GM04504 (cell line): Measurements from ENCODE around the gene ANKRD40.
"Not testable (repeated sequence)": the region's sequence is repeated elsewhere in the genome, so short reads cannot be mapped to it uniquely, and the experiment has no call there.

ENCODE experiments used
- DNase-seq: peaks from one replicate; pipeline ENCODE4 v3.0.0-alpha.2; 2012; ENCODE audit warnings: low read depth

ANKRD40 gene

DNA sequence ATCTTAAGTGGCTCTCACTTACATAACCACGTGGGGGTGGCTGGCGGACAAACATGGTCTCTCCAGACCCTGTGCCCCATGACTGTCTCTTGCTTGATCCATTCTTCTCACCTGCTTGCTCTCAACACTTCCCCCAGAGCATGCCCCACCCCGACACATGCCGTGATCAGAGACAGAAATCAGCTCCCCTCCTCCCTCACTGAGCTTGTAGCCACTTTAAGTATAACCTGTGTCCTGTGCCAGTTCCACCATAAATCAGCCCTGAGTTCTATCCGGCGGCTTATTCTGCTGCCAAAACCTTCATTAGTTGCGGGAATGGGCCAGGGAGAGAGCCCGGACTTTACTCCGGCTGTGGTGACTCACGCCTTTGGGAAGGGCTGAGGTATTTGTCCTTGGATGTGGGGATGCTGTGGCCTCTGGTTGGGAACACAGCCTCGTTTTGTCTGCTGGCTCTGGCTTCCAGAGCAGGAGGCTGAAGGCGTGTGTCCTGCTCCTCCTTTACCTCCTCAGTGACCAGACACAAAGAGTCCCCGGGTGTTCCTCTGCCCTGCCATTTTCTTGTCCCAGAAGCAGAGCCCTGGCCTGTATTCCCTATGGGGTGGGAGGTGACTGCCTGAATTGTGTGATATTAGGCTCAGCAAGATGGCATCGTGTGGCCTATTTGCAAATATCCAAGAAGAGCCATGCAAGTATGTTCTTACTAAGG is 21.1 kb downstream of the ANKRD40 start:
- DNase-seq, result peak; percentile 90

DNA sequence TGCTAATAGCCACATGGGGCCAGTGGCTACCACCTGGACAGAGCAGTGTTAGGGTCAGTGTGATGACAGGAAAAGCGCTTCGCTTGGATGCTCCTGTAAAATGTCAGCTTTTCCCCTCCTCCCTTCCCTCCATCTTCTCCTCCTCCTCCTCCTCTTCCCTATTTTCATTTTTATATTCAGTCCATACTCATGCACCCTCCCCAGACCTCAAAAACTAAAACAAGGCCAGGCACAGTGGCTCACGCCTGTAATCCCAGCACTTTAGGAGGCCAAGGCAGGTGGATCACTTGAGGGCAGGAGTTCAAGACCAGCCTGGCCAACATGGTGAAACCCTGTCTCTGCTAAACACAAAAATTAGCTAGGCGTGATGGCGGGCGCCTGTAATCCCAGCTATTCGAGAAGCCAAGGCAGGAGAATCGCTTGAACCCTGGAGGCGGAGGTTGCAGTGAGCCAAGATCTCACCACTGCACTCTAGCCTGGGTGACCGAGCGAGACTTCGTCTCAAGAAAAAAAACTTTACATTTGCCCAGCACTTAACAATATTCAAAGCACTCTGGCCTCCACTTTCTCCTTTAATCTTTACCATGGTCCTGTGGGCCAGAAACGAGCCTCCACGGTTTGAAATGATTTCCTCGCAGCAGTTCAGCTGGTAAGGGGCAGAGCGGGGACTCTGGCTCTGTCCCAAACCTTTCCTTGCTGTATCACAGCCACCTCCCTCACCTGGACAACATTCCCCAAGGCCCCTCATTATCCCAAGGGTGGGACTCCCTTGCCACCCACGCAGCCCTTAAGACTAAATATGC is 21.8 kb downstream of the ANKRD40 start:
- no peak for DNase-seq

DNA sequence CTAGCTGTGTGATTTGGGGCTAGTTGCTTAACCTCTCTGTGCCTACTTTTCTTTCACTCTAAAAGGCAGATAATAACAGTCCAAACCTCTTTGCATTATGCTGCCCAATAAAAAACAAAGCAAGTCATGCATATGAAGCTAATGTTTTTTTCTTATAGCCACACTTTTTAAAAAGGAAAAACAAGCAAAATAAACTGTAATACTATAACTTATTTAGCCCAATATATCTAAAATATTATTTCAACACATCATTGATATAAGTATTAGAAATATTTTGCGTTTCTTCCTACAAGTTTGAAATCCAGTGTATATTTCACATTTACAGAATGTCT is 22.4 kb downstream of the ANKRD40 start:
- no peak for DNase-seq

DNA sequence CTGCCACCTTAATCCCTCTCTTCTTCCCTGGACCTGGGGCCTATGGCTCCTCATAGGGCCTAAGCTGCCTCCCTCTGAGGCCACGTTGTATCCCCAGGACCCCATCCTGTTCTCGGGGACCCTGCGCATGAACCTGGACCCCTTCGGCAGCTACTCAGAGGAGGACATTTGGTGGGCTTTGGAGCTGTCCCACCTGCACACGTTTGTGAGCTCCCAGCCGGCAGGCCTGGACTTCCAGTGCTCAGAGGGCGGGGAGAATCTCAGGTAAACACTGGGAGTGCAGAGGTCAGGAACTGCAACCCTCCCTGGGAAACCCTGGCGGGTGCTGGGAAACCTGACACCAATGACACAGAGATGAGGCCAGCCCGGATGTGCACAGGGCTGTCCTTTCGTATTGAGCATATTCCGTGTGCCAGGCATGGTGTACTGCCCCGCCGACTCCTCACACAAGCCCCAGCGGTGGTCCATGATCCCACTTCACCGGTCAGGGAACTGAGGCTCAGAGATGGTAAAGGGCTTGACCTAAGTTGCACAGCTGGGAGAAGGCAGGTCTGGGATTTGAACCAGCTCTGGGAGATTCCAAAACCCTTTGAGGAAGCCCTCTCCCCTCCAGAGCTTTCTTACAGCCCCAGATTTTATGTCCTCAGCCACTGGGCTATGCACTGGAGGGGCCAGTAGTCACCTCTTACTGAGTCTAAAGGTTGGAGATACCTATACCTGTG is 22.9 kb downstream of the ANKRD40 start:
- DNase-seq, result no peak

DNA sequence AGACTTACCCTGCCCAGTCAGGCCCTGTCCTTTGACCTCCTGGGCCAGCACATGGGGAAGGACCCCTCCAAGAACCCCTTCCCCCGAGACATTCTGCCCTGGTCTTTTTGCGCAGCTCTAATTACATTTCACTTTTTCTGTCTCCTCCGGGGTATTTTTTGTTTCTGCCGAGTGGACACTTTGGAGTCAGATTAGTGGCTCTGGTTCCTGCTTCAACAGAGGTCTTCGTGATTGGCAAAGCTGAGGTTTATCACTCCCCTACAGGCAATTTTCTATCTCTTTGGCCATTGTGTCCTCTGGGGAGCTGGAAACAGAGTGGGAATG is 23.5 kb downstream of the ANKRD40 start:
- no peak for DNase-seq

DNA sequence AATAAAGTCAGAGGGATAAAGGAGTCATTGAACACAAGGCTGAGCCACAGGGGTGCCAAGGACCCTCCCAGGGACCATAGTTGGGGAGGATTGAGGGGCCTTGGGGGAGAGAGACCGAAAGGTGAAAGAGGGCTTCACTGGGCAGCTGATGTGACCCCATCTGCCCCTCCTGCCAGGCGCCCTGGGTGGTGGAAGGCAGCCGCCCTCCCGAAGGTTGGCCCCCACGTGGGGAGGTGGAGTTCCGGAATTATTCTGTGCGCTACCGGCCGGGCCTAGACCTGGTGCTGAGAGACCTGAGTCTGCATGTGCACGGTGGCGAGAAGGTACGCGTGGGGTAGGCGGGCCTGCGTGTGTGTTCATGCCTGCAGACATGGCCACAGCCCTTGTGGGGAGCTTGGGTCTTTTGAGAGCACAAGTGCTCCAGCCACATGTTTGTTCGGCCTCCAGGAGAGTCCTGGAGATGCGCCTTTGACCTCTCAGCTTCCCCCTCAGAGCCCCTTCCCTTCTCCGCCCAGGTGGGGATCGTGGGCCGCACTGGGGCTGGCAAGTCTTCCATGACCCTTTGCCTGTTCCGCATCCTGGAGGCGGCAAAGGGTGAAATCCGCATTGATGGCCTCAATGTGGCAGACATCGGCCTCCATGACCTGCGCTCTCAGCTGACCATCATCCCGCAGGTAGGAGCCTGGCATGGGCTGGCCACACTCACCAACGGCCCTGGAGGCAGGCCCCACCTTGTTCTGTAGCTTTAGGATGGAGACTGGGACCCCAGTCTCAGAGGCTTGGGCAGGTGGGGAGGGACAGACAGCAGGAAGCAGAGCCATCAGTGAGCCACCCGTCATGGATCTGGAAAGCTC is 24.1 kb downstream of the ANKRD40 start:
- no peak for DNase-seq

DNA sequence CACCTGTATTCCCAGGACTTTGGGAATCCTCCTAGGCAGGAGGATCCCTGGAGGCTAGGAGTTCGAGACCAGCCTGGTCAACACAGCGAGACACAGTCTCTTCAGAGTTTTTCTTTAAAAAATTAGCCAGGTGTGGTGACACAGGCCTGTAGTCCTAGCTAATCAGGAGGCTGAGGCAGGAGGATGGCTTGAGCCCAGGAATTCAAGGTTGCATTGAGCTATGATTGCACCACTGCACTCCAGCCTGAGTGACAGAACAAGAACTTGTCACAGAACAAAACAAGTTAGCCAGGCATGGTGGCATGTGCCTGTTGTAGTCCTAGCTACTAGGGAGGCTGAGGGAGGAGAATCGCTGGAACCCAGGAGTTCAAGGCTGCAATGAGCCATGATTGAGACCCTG is 24.8 kb downstream of the ANKRD40 start:
- DNase-seq, result no peak

DNA sequence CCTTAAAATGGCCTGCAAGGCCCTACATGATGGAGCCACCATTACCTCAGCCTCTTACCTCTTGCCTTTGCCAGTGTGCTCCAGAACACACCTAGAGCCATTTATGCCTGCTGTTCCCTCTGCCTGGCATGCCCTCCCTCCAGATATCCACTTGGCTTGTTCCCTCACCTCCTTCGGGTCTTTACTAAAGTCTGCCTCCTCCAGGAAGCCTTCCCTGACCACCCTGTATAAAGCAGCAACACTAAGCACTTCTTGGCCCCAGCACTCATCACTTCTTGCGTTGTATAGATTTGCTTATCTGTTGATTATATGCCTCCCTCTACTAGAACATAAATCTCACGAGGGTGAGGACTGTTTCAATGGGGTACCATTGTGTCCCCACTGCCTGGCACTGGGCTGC is 25.3 kb downstream of the ANKRD40 start:
- DNase-seq, result no peak

DNA sequence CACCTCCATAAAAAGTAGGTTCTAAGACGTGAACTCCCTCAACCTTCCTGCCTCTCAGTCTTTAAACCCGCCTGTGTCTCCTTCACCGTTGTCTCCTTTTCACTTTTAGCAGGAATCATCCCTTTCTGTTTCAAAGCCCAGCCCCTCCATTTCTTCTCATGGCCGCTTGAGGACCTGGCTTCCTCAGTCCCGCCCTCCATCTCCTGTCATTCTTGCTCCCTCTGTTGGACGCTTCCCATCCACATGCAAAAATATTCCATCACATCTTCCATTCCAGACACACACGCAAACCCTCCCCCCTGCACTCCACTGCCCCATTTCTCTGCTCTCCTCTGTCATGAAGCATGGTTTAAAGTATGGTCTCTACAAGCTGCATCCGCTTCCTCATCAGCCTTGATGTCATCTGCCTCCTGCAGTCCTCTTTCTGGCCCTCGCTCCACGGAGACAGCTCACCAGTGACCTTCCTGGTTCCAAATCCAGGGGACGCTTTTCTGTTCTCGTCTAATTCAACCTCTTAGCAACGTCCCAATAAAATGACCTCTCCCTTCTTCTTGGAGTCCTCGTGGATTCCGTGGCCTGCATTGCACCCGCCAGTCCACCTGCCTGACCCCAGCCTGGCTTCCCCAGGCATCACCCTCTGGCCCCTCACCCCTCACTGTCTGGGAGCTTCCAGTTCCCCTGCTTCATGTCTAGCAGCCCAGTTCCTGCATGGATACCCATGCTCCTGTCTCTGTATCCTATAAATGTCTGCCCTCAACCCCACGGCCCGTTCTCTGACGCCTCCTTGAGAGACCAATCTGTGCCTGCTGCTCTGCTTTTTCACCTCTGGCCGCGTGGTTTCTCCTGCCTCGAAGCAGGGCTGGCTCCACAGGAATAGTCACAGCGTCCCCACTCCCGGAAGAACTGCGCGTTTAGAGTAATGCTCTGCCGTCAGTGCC is 26.2 kb downstream of the ANKRD40 start:
- peak; percentile 71 for DNase-seq

DNA sequence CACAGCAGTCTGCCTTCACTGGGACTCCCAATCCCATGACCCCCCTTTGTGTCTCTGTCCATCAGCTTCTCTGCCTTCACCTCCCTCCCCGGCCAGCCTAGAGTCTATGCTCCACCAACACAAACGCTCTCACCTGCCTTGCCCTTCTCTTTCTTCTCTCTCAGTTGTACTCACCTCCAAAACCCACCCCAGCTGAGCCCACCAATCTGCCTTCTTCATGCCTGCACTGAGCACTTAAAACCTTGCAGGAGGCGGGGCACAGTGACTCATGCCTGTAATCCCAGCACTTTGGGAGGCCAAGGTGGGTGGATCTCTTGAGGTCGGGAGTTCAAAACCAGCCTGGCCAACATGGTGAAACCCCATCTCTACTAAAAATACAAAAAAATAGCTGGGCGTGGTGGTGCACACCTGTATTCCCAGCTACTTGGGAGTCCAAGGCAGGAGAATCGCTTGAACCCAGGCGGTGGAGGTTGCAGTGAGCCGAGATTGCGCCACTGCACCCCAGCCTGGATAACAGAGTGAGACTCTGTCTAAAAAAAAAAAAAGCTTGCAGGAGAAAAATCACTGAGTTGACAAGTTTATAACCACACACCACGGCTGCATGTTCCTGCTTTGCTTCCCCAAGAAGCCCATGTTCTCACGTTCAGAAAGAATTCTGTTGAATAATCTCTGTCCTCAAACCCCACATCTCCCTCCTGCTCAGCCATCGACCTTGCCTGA is 27.0 kb downstream of the ANKRD40 start:
- DNase-seq, result not testable (repeated sequence)

DNA sequence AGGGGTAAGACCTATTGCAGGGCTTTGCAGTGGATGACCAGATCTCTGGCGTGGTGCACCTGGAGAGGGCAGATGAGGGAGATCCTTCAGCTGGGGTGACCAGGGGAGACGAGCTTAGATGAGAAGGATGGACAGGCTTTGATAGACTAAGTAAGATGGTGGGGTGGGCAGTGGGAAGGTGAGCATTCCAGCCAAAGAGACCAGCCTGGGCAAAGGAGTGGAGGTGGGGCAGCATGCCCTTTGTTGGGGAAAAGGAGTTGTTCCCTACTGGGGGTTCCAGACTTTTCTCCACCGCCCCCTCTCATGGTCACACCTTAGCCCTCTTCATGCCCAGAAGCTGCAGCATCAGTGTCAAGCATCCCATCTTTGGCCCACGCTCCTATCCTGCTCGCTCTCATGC is 27.6 kb downstream of the ANKRD40 start:
- no peak for DNase-seq

DNA sequence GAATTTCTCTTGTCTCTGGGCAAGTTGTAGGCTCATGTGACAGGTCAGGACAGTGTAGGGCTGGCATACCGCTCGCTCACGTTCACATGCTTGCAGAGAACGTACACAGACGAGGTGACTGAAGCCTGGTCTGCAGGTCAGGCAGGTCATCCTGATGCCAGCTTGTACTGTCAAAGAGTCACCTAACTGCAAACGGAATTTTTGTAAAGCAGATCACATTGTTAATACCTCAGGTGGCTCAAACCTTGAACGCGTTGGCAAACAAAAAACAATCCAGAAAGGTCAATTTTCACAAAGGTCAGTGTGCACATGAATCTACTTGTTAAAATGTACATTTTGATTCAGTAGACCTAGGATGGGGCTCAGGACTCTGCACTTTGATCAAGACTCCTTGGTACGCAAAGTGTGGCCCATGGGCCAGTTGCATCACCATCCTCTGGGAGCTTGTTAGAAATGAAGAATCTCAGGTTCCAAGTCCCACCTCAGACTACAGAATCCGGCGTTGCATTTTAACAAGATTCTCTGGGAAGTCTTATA is 28.6 kb downstream of the ANKRD40 start:
- DNase-seq, result no peak

DNA sequence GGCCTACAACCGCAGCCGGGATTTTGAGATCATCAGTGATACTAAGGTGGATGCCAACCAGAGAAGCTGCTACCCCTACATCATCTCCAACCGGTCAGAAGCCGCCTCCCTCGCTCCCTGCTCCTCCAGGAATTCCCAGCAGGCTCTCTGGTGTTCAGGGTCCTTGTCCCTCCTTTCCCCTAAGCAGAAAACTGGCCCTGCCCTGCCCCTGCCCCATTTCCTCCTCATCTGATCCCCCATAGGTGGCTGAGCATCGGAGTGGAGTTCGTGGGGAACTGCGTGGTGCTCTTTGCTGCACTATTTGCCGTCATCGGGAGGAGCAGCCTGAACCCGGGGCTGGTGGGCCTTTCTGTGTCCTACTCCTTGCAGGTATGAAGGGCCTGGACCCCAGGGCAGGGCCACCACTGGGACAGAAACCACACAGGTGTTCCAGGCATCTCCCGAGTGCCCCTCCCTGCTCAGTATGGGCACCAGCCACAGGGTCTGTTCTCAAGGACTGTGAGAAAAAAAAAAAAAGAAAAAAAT is 29.8 kb downstream of the ANKRD40 start:
- no peak for DNase-seq

DNA sequence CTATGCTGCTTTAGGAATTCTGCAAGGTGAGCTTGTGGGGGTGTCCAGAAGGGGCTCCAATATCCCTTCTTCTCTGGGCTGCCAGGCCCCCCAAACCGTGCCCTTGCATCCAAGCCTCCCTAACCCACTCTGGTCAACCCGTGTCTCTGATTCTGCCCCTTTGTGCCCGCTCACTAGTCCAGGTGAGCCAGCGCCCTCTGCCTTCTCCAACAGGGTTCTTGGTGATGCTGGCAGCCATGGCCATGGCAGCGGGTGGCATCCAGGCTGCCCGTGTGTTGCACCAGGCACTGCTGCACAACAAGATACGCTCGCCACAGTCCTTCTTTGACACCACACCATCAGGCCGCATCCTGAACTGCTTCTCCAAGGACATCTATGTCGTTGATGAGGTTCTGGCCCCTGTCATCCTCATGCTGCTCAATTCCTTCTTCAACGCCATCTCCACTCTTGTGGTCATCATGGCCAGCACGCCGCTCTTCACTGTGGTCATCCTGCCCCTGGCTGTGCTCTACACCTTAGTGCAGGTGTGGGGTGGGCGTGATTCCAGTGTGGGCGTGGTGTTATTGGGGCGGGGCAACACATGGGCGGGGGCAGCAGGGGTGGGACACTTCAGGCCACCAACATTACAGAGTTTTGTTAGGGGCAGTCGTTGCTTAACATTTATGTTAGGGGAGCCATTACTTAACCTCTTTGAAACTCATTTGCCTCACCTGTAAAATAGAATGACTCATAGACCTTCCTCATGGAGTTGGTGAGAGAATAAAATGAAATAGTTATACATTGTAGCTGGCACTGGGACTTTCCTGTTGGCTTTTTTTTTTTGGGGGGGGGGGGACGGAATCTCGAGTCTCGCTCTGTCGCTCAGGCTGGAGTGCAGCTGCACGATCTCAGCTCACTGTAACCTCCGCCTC is 31.4 kb downstream of the ANKRD40 start:
- DNase-seq, result no peak

DNA sequence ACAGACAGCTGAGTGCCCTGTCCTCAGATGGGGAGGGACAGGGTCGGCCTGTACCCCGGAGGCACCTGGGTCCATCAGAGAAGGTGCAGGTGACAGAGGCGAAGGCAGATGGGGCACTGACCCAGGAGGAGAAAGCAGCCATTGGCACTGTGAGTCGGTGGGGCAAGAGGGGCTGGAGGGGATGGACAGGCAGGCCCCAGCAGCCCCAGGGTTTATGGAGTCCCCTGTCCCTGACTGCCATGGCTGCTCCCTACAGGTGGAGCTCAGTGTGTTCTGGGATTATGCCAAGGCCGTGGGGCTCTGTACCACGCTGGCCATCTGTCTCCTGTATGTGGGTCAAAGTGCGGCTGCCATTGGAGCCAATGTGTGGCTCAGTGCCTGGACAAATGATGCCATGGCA is 32.1 kb downstream of the ANKRD40 start:
- no peak for DNase-seq

DNA sequence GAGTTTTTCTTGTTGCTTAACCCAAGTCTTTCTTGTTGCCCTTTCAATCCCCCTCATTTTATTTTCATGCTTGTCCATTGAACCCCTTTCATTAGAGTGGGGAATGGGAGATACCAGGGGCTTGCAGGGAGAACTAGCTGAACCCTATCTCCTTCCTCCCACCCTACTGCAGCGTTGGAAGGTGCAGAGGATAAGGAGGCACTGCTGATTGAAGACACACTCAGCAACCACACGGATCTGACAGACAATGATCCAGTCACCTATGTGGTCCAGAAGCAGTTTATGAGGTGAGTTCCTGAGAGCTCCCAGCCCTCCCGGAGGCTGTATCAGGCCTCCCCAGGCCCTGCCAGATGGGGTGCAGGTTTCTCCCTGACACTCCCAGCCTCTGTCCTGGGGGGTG is 32.5 kb downstream of the ANKRD40 start:
- DNase-seq, result no peak

DNA sequence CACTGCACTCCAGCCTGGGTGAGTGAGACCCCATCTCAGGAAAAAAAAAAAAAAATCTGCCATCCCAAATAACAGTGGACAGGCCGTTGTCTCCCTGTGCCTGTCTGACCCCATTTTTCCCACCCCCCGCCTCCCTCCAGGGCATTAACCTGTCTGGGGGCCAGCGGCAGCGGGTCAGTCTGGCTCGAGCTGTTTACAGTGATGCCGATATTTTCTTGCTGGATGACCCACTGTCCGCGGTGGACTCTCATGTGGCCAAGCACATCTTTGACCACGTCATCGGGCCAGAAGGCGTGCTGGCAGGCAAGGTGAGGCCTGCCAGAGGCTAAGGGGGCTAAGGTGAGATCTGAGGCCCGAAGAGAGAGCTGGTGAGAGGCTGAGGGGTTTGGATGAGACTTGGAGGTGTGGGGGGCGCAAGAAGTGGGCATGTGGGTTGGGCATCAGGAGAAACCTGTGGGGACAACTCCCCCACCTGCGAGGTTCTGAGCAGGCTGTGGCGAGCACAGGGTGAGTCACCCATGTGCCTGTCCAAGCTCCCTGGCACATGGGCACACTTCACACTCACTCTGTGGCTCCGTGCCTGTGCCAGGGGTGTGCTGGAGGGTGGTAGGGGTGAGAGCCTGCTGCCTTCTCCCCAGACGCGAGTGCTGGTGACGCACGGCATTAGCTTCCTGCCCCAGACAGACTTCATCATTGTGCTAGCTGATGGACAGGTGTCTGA is 34.7 kb downstream of the ANKRD40 start:
- no peak for DNase-seq

DNA sequence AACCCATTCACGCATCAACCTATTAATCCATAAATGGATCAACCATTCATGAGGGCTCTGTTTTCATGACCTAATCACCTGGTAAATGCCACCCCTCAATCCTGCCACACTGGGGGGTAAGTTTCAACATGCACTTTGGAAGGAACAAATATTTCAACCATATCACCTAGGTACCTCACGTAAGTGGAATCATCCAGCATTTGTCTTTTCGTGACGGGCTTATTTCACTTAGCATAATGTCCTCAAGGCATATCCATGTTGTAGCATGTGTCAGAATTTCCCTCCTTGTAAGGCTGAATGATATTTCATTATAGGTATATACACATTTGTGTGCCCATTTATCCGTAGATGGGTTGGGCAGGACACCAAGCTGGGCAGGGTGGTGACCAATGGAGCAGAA is 35.6 kb downstream of the ANKRD40 start:
- DNase-seq, result no peak
